Loucy (cell line): ENCODE measurements around the gene ISOC1.
A peak's percentile ranks its signal among the peaks of the same experiment; 100 is the strongest.

Experiments
- H2AFZ ChIP-seq: fragments of 200-600 bp; sonication (generic); 2 replicates; pipeline ENCODE4 v1.6.0; 2016; ENCODE audit warnings: antibody characterized with exemption, mild to moderate bottlenecking, low read length, moderate library complexity
- H3F3A ChIP-seq: fragments of 200-600 bp; 2 replicates; pipeline ENCODE4 v1.6.0; 2016; ENCODE audit warnings: antibody characterized with exemption, low read depth, mild to moderate bottlenecking
- H3K27me3 ChIP-seq: fragments of 200-600 bp; sonication (generic); 2 replicates; pipeline ENCODE4 v1.6.1; 2014; ENCODE audit warnings: low read length, mild to moderate bottlenecking; ENCODE audit not compliant: insufficient read depth, poor library complexity, severe bottlenecking
- H3K36me3 ChIP-seq: fragments of 200-600 bp; sonication (generic); 2 replicates; pipeline ENCODE4 v1.6.1; 2016; ENCODE audit warnings: low read length; ENCODE audit not compliant: insufficient read depth
- H3K4me1 ChIP-seq: fragments of 200-600 bp; sonication (generic); 2 replicates; pipeline ENCODE4 v1.5.1; 2014; ENCODE audit warnings: low read length, mild to moderate bottlenecking; ENCODE audit not compliant: insufficient read depth, poor library complexity, severe bottlenecking
- H3K4me2 ChIP-seq: fragments of 200-600 bp; sonication (generic); 2 replicates; pipeline ENCODE4 v1.6.0; 2014; ENCODE audit warnings: antibody characterized with exemption, low read length, low read depth, mild to moderate bottlenecking; ENCODE audit not compliant: poor library complexity, severe bottlenecking
- H3K4me3 ChIP-seq: fragments of 200-600 bp; sonication (generic); 2 replicates; pipeline ENCODE4 v1.5.1; 2014; ENCODE audit warnings: low read length, mild to moderate bottlenecking, mixed read lengths; ENCODE audit not compliant: poor library complexity, severe bottlenecking
- H3K79me2 ChIP-seq: fragments of 200-600 bp; sonication (generic); 2 replicates; pipeline ENCODE4 v1.6.1; 2014; ENCODE audit warnings: low read length; ENCODE audit not compliant: insufficient read depth
- H3K9ac ChIP-seq: fragments of 200-600 bp; sonication (generic); 2 replicates; pipeline ENCODE4 v1.6.0; 2014; ENCODE audit warnings: mild to moderate bottlenecking, low read depth, low read length, moderate library complexity; ENCODE audit not compliant: poor library complexity, severe bottlenecking
- H3K9me2 ChIP-seq: fragments of 200-600 bp; sonication (generic); replicated peaks from 2 replicates; pipeline ENCODE4 v1.6.1; 2016; ENCODE audit warnings: low read depth, low read length, mixed read lengths
- H3K9me3 ChIP-seq: fragments of 200-600 bp; sonication (generic); 2 replicates; pipeline ENCODE4 v1.6.1; 2014; ENCODE audit warnings: mild to moderate bottlenecking, antibody characterized with exemption, low read length, low read depth; ENCODE audit not compliant: insufficient read depth
- H4K20me1 ChIP-seq: fragments of 200-600 bp; sonication (generic); 2 replicates; pipeline ENCODE4 v1.6.0; 2014; ENCODE audit warnings: antibody characterized with exemption, low read length, mild to moderate bottlenecking; ENCODE audit not compliant: insufficient read depth, poor library complexity, severe bottlenecking
- CTCF ChIP-seq: fragments of 200-600 bp; sonication (generic); conservative IDR thresholded peaks from 2 replicates; pipeline ENCODE4 v1.5.1; 2014; ENCODE audit warnings: mild to moderate bottlenecking, antibody characterized with exemption, low read length
- EZH2phosphoT487 ChIP-seq: fragments of 200-600 bp; IDR thresholded peaks from 2 replicates; pipeline ENCODE4 v1.6.1; 2018; ENCODE audit warnings: antibody characterized with exemption, mild to moderate bottlenecking, moderate library complexity, borderline replicate concordance

ISOC1 gene

DNA sequence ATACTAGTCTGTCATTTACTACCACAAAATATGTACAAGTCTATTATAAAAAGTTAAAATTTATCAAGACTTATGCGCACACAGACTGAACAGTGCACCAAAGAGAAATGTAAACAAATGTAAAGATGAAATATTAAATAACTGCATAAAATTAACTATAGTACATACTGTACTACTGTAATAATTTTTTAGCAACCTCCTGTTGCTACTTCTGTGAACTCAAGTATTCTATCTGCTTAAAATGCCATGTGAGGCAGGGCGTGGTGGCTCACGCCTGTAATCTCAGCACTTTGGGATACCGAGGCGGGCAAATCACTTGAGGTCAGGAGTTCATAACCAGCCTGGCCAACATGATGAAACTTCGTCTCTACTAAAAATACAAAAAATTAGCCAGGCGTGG lies 13.8 kb upstream of the ISOC1 start:
- Histone ChIP-seq H3K4me1 (no peaks in the 10 kb centered on the region), H3K9ac (no peak overlapping the region), H3K79me2 (no peaks in the 10 kb centered on the region), H2AFZ (no peak overlapping the region), H3F3A (no peaks in the 10 kb centered on the region), H3K9me3 (no peaks in the 10 kb centered on the region), H3K27me3 (no peaks in the 10 kb centered on the region), H3K36me3 (no peaks in the 10 kb centered on the region), H4K20me1 (no peaks in the 10 kb centered on the region), H3K4me3 (no peak overlapping the region), H3K9me2 (no peaks in the 10 kb centered on the region), H3K4me2 (no peak overlapping the region)
- TF ChIP-seq CTCF (no peak), EZH2phosphoT487 (no peak)

GRCh38 chr5:129082225-129083136 lies 12.1 kb upstream of the ISOC1 start:
- no peak overlapping the region for H3K9ac ChIP-seq
- no peak overlapping the region for H3K4me2 ChIP-seq
- TF ChIP-seq EZH2phosphoT487 (no peak), CTCF (no peak)
- H3K4me3 ChIP-seq, result no peak overlapping the region
- H3K36me3 ChIP-seq, result no peaks in the 10 kb centered on the region
- H3F3A ChIP-seq, result no peaks in the 10 kb centered on the region
- no peaks in the 10 kb centered on the region for H3K4me1 ChIP-seq
- no peaks in the 10 kb centered on the region for H3K9me3 ChIP-seq
- no peaks in the 10 kb centered on the region for H3K79me2 ChIP-seq
- H2AFZ ChIP-seq, result no peak overlapping the region
- no peaks in the 10 kb centered on the region for H3K9me2 ChIP-seq
- no peaks in the 10 kb centered on the region for H3K27me3 ChIP-seq
- no peaks in the 10 kb centered on the region for H4K20me1 ChIP-seq

DNA sequence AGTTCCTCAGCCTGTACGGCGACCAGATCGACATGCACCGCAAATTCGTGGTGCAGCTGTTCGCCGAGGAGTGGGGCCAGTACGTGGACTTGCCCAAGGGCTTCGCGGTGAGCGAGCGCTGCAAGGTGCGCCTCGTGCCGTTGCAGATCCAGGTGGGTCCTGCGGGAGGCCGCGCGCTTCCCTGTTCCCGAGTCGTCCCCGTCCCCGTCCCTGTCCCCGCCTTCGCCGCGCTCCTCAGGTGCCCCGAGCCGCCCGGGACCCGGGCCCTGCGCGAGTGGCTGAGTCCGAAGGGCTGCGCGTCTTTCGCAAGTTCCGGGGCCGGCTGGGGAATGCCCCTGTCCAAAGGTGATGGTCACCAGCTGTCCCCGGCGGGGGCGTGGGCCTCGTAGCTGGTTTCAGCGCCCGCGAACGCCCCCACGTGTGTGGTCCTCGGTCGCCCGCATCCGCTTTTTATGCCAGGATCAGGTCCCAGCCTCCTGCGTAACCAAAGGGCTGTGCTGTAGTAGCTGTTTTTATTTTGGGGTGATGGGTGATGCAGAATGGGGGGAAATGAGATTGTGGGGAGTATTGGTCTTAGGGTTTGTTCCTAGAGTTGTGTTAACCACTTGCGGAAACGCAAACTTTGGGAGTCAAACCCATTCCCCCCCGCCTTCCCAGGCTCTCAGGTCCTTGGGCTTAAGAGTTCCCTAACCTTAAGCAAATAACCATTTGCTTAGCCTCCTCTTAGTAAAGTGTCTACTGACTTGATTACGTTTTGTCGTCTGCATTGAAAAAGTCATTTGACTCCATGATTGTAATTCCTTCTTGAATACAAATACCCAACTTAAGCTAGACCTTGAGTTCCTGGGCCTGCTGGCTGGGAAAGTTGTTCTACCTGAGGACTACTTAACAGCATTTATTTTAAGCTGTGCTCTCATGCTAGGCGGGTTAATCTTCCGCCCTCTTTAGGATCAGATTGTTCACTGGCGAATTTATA lies 663 bp downstream of the ISOC1 start:
- Histone ChIP-seq H3K9ac (peak overlapping the region; percentile 72), H3K27me3 (no peaks in the 10 kb centered on the region), H4K20me1 (peaks cover 7% of the 10 kb centered on the region), H3K9me2 (no peaks in the 10 kb centered on the region), H3K4me2 (peak overlapping the region; percentile 87), H3K36me3 (no peaks in the 10 kb centered on the region), H3K79me2 (peaks cover 42% of the 10 kb centered on the region), H3F3A (no peaks in the 10 kb centered on the region), H3K9me3 (no peaks in the 10 kb centered on the region), H3K4me1 (peaks cover 22% of the 10 kb centered on the region), H2AFZ (peak overlapping the region; percentile 81), H3K4me3 (peak overlapping the region; percentile 82)
- no peak for TF ChIP-seq EZH2phosphoT487
- no peak for TF ChIP-seq CTCF
